Measurements from ENCODE around the gene TUT4.

DNA sequence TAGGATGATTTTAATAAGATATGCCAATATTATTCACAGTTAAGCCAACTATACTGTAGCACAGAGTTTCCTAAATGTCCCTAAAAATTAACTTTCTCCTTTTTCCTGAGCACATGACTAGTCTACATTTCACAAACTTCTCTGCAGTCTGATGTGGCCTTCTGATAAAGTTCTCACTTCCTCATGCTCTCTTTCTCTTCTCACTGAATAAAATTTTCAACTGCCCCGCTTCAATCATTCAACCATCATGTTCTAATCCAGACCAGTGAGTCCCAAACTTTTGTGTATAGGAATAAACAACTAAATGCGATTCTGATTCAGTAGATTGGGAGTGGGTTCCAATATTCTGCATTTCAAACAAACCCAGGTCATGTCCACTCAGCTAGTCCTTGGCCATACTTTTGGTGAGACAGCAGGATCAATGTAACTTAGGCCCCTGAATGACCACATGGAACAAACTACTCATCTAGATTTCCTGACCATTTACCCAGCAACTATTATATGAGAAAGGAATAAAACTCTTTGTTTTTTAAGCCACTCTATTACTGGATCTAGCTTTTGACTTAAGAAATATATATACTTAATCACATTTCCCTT, 20.1 kb downstream of the TUT4 start:
- TF ChIP-seq EZH2 (IDR thresholded peaks at IDR 0.05; ENCODE audit: insufficient read depth, poor library complexity, severe bottlenecking) (no peak), EZH2phosphoT487 (IDR thresholded peaks at IDR 0.05; ENCODE audit: insufficient read depth, low read depth) (no peak)
